ENCODE data around the gene STAG3. TPM values are rescaled to one million over a fixed set of nuclear protein-coding genes. Genes with fewer than 3 reads are reported as not detected.

The STAG3 gene
- total and polyA plus RNA-seq, 4 donors, result 2.0 to 2.8 (median 2.1) TPM

- Histone ChIP-seq H3K4me3 (no peak overlapping the region), H3K27me3 (ENCODE audit: control insufficient read depth in 3 of 3, insufficient read depth in 3 of 3, low read length in 2 of 3) (no peaks in the 10 kb centered on the region), H3K27ac (ENCODE audit: low read depth in 1 of 2, low read length in 1 of 2) (no peak overlapping the region), H3K9me3 (ENCODE audit: control insufficient read depth in 4 of 4, insufficient read depth in 3 of 4, low read length in 3 of 4) (no peaks in the 10 kb centered on the region), H3K9ac (ENCODE audit: insufficient read depth in 1 of 2, low read length in 2 of 2) (no peak overlapping the region), H3K36me3 (ENCODE audit: control insufficient read depth in 4 of 4, insufficient read depth in 4 of 4, low read length in 4 of 4) (no peaks in the 10 kb centered on the region), H3K4me1 (ENCODE audit: control insufficient read depth in 5 of 5, insufficient read depth in 5 of 5, low read length in 5 of 5) (peaks cover 0 to 14% (median 5%) of the 10 kb centered on the region in 5 donors)
- 13 to 14% methylated on average over 24 of the region's 24 CpGs for WGBS, 2 donors
- peak; percentile 74 to 81 (median 74) for DNase-seq
- TF ChIP-seq CTCF (IDR thresholded peaks at IDR 0.05; ENCODE audit: control extremely low read depth, extremely low read depth), result peak; percentile 77
- no peak for ATAC-seq (ENCODE audit: insufficient read depth, low FRiP score)
Measured at GRCh38 chr7:100130608-100131453, 46.9 kb upstream of the STAG3 start.

GRCh38 chr7:100132126-100132525 lies 45.6 kb upstream of the STAG3 start:
- Histone ChIP-seq H3K27me3 (ENCODE audit: control insufficient read depth in 3 of 3, insufficient read depth in 3 of 3, low read length in 2 of 3) (no peaks in the 10 kb centered on the region), H3K36me3 (ENCODE audit: control insufficient read depth in 4 of 4, insufficient read depth in 4 of 4, low read length in 4 of 4) (no peaks in the 10 kb centered on the region), H3K9me3 (ENCODE audit: control insufficient read depth in 4 of 4, insufficient read depth in 3 of 4, low read length in 3 of 4) (no peaks in the 10 kb centered on the region), H3K27ac (ENCODE audit: low read depth in 1 of 2, low read length in 1 of 2) (no peak overlapping the region), H3K4me1 (ENCODE audit: control insufficient read depth in 5 of 5, insufficient read depth in 5 of 5, low read length in 5 of 5) (peaks cover 0 to 10% (median 5%) of the 10 kb centered on the region in 5 donors), H3K9ac (ENCODE audit: insufficient read depth in 1 of 2, low read length in 2 of 2) (no peak overlapping the region), H3K4me3 (no peak overlapping the region)
- no peak for ATAC-seq (ENCODE audit: insufficient read depth, low FRiP score)
- TF ChIP-seq CTCF (IDR thresholded peaks at IDR 0.05; ENCODE audit: control extremely low read depth, extremely low read depth), result no peak
- 62 to 71% methylated on average over 7 of the region's 7 CpGs for WGBS, 2 donors
- no peak for DNase-seq

GRCh38 chr7:100132697-100133151 lies 45.0 kb upstream of the STAG3 start:
- no peak overlapping the region for H3K27ac ChIP-seq (ENCODE audit: low read depth in 1 of 2, low read length in 1 of 2)
- H3K4me1 ChIP-seq (ENCODE audit: control insufficient read depth in 5 of 5, insufficient read depth in 5 of 5, low read length in 5 of 5), result peaks cover 0 to 9% (median 5%) of the 10 kb centered on the region in 5 donors
- peak; percentile 85 for TF ChIP-seq CTCF (IDR thresholded peaks at IDR 0.05; ENCODE audit: control extremely low read depth, extremely low read depth)
- WGBS, 2 donors, result 22 to 27% methylated on average over 3 of the region's 3 CpGs
- no peak overlapping the region for H3K4me3 ChIP-seq
- no peaks in the 10 kb centered on the region for H3K36me3 ChIP-seq (ENCODE audit: control insufficient read depth in 4 of 4, insufficient read depth in 4 of 4, low read length in 4 of 4)
- peak; percentile 70 for ATAC-seq (ENCODE audit: insufficient read depth, low FRiP score)
- H3K9ac ChIP-seq (ENCODE audit: insufficient read depth in 1 of 2, low read length in 2 of 2), result peak overlapping the region in 1 of 2 donors; percentile 11
- no peaks in the 10 kb centered on the region for H3K9me3 ChIP-seq (ENCODE audit: control insufficient read depth in 4 of 4, insufficient read depth in 3 of 4, low read length in 3 of 4)
- peak; percentile 63 to 72 (median 65) for DNase-seq
- H3K27me3 ChIP-seq (ENCODE audit: control insufficient read depth in 3 of 3, insufficient read depth in 3 of 3, low read length in 2 of 3), result no peaks in the 10 kb centered on the region
